ENCODE data around the gene GEMIN5.

DNA sequence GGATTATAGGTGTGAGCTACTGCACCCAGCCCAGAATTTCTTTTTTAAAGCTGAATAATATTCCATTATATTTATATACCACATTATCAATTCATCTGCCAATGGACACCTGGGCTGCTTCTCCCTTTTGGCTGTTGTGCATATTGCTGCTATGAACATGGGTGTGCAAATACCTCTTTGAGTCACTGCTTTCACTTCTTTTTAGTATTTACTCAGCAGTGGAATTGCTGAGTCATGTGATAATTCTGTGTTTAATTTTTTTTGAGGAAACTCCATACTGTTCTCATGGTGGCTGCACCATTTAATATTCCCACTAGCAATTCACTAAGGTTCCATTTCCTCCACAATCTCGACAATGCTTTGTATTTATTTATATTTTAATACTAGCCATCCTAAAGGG lies 39.4 kb upstream of the GEMIN5 start:
- TF ChIP-seq POLR2AphosphoS5 (IDR thresholded peaks at IDR 0.05) (no peak), CTCF (IDR thresholded peaks at IDR 0.05) (no peak), POLR2A (IDR thresholded peaks at IDR 0.05) (no peak)

All from prostate gland (tissue), 2 donors.